KMS-11 (cell line): ENCODE measurements around the gene HNRNPC.
A peak's percentile ranks its signal among the peaks of the same experiment; 100 is the strongest.

ENCODE experiments used
- H2AFZ ChIP-seq: fragments of 200-600 bp; sonication (generic); 2 replicates; pipeline ENCODE4 v1.6.1; 2016; ENCODE audit warnings: antibody characterized with exemption, mixed run types, low read depth
- H3K27ac ChIP-seq: fragments of 200-600 bp; sonication (generic); 2 replicates; pipeline ENCODE4 v1.6.1; 2016; ENCODE audit warnings: mild to moderate bottlenecking, mixed run types
- H3K27me3 ChIP-seq: fragments of 200-600 bp; sonication (generic); 2 replicates; pipeline ENCODE4 v1.6.1; 2017; ENCODE audit warnings: mild to moderate bottlenecking, low read depth, mixed run types, moderate library complexity; ENCODE audit not compliant: insufficient read depth
- H3K36me3 ChIP-seq: fragments of 200-600 bp; sonication (generic); 2 replicates; pipeline ENCODE4 v1.6.1; 2017; ENCODE audit warnings: mild to moderate bottlenecking, mixed run types; ENCODE audit not compliant: insufficient read depth
- H3K4me1 ChIP-seq: fragments of 200-600 bp; sonication (generic); 2 replicates; pipeline ENCODE4 v1.6.1; 2016; ENCODE audit warnings: mild to moderate bottlenecking, low read depth, mixed run types; ENCODE audit not compliant: poor library complexity, severe bottlenecking
- H3K4me2 ChIP-seq: fragments of 200-600 bp; sonication (generic); 2 replicates; pipeline ENCODE4 v1.7.0; 2016; ENCODE audit warnings: mild to moderate bottlenecking, mixed run types
- H3K4me3 ChIP-seq: fragments of 200-600 bp; sonication (generic); IDR thresholded peaks from 2 replicates; pipeline ENCODE4 v1.6.1; 2017; ENCODE audit warnings: low read depth, low read length, mixed read lengths; ENCODE audit not compliant: insufficient read depth
- H3K79me2 ChIP-seq: fragments of 200-600 bp; sonication (generic); 2 replicates; pipeline ENCODE4 v1.6.1; 2016; ENCODE audit warnings: low read depth, mixed run types; ENCODE audit not compliant: insufficient read depth
- H3K9ac ChIP-seq: fragments of 200-600 bp; sonication (generic); 2 replicates; pipeline ENCODE4 v1.6.1; 2016; ENCODE audit warnings: mild to moderate bottlenecking, mixed run types
- H4K20me1 ChIP-seq: fragments of 200-600 bp; sonication (generic); 2 replicates; pipeline ENCODE4 v1.6.1; 2016; ENCODE audit warnings: mild to moderate bottlenecking, mixed run types; ENCODE audit not compliant: insufficient read depth
- CTCF ChIP-seq: fragments of 200-600 bp; sonication (generic); conservative IDR thresholded peaks from 2 replicates; pipeline ENCODE4 v1.6.1; 2017; ENCODE audit warnings: low read depth, mild to moderate bottlenecking, antibody characterized with exemption, low read length, moderate library complexity, mixed read lengths

HNRNPC gene

GRCh38 chr14:21269252-21270046, at the start of gene HNRNPC:
Gene HNRNPC (minus strand): TSS chr14:21269442. CDS start chr14:21234193, 35,249 bp downstream.
- Histone ChIP-seq H3K27ac (peak within 1 kb of the TSS; percentile 93), H3K27me3 (no peaks in the 10 kb centered on the region), H4K20me1 (peaks cover 28% of the 10 kb centered on the region), H3K4me1 (peaks cover 34% of the 10 kb centered on the region), H3K4me3 (no peak within 1 kb of the TSS), H3K79me2 (peaks cover 49% of the 10 kb centered on the region), H3K9ac (peak within 1 kb of the TSS; percentile 99), H3K4me2 (peak within 1 kb of the TSS; percentile 72), H2AFZ (peak within 1 kb of the TSS; percentile 95), H3K36me3 (peaks cover 16% of the 10 kb centered on the region; the same call in 1 of the 2 replicates)
- TF ChIP-seq CTCF: no peak

DNA sequence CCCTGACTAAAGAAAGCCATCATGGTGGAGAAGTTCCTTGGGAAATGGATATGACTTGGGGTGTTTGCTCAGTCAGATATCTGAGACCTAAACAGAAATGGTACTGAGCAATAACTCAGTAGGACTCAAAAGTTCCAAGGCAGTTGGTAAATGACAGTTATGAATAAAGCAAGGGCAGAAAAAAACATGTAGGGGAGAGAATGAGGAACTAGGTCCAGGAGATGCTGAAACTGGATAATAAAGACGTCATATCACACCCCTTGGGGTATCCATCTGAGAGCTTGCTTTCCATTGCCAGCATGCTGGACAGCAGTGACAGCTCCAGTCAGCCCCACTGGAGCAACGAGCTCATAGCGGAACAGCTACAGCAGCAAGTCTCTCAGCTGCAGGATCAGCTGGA, 48.2 kb upstream of the HNRNPC start:
- no peak for TF ChIP-seq CTCF
- H3K4me3 ChIP-seq: no peak overlapping the region
- no peak overlapping the region for H3K9ac ChIP-seq
- H2AFZ ChIP-seq: no peak overlapping the region
- H3K27ac ChIP-seq: no peak overlapping the region
- no peaks in the 10 kb centered on the region for H3K79me2 ChIP-seq
- H3K4me2 ChIP-seq: no peak overlapping the region
- no peaks in the 10 kb centered on the region for H4K20me1 ChIP-seq
- H3K36me3 ChIP-seq: no peaks in the 10 kb centered on the region
- H3K4me1 ChIP-seq: peaks cover 4% of the 10 kb centered on the region
- H3K27me3 ChIP-seq: no peaks in the 10 kb centered on the region

GRCh38 chr14:21313512-21313911, 44.3 kb upstream of the HNRNPC start:
- Histone ChIP-seq H3K4me2 (no peak overlapping the region), H3K4me3 (no peak overlapping the region), H2AFZ (no peak overlapping the region), H3K79me2 (no peaks in the 10 kb centered on the region), H3K27me3 (no peaks in the 10 kb centered on the region), H4K20me1 (no peaks in the 10 kb centered on the region), H3K9ac (no peak overlapping the region), H3K36me3 (no peaks in the 10 kb centered on the region), H3K27ac (no peak overlapping the region), H3K4me1 (peaks cover 6% of the 10 kb centered on the region)
- no peak for TF ChIP-seq CTCF

DNA sequence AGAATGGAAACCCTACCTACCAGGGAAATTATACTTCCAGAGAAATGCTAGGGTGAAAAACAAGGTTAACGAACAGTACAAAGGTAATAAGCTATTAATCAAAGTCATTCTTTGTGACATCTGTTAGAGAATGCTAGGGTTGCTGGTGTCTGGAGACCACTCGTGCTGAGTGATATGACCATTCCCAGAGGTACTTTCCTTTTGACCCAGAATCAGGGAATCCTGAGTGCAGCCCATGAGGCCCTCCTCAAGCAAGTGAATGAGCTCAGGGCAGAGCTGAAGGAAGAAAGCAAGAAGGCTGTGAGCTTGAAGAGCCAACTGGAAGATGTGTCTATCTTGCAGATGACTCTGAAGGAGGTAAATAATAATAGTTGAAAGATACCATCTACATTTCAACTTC, 42.4 kb upstream of the HNRNPC start:
- H3K4me2 ChIP-seq: no peak overlapping the region
- no peak overlapping the region for H2AFZ ChIP-seq
- no peak for TF ChIP-seq CTCF
- H3K36me3 ChIP-seq: no peaks in the 10 kb centered on the region
- H4K20me1 ChIP-seq: no peaks in the 10 kb centered on the region
- H3K79me2 ChIP-seq: no peaks in the 10 kb centered on the region
- H3K27ac ChIP-seq: no peak overlapping the region
- H3K27me3 ChIP-seq: no peaks in the 10 kb centered on the region
- H3K4me3 ChIP-seq: no peak overlapping the region
- peaks cover 21% of the 10 kb centered on the region for H3K4me1 ChIP-seq
- H3K9ac ChIP-seq: no peak overlapping the region
